Measurements from ENCODE around the gene SEMA5A.

The SEMA5A gene

DNA sequence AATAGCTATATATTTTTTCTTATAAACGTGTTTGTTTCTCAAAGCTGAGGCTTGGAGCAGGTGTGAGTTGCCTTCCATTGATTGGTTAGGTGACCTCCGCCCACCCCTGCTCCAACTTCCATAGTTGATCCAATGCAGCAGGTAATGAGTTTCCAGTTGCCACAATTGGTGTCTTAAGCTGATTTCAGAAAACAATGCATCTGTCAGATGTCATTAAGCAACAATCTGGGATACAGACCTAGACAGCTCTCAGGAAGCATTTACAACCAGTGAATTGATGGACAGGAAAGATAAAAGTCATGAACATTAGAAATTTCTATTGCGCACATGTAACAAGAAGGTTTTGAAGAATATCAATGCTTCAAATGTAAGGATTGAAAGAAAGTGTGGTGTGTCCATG, 510.5 kb downstream of the SEMA5A start:
- TF ChIP-seq, protein P1, sequence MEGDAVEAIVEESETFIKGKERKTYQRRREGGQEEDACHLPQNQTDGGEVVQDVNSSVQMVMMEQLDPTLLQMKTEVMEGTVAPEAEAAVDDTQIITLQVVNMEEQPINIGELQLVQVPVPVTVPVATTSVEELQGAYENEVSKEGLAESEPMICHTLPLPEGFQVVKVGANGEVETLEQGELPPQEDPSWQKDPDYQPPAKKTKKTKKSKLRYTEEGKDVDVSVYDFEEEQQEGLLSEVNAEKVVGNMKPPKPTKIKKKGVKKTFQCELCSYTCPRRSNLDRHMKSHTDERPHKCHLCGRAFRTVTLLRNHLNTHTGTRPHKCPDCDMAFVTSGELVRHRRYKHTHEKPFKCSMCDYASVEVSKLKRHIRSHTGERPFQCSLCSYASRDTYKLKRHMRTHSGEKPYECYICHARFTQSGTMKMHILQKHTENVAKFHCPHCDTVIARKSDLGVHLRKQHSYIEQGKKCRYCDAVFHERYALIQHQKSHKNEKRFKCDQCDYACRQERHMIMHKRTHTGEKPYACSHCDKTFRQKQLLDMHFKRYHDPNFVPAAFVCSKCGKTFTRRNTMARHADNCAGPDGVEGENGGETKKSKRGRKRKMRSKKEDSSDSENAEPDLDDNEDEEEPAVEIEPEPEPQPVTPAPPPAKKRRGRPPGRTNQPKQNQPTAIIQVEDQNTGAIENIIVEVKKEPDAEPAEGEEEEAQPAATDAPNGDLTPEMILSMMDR (conservative IDR thresholded peaks at IDR 0.05; ENCODE audit: control insufficient read depth, insufficient read depth, low read depth, low read length), result no peak
- H3K4me3 ChIP-seq (ENCODE audit: control insufficient read depth, low read depth, low read length), result no peak overlapping the region
- no peak for DNase-seq (ENCODE audit: low read depth)

DNA sequence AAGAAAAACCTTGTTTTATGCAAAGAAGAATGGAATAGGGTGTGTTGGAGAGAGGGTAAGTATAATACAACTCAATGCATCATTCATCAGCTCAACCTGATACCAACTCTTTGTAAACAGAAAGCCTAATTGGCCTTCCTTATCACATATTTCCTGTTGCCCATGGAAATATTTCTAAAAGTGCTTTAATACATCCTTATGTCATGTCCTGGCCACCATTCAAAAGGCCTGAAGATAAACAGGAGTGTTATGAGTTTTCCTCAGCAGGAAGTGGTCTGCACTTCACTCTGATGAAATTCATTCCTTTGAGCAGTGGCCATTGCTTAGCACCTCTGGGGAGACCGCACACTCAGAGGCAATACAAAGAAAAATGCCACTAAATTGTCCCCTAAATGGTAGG, 511.2 kb downstream of the SEMA5A start:
- TF ChIP-seq, protein P1 (conservative IDR thresholded peaks at IDR 0.05; ENCODE audit: control insufficient read depth, insufficient read depth, low read depth, low read length), result no peak
- no peak overlapping the region for H3K4me3 ChIP-seq (ENCODE audit: control insufficient read depth, low read depth, low read length)
- peak; percentile 50 for DNase-seq (ENCODE audit: low read depth)

DNA sequence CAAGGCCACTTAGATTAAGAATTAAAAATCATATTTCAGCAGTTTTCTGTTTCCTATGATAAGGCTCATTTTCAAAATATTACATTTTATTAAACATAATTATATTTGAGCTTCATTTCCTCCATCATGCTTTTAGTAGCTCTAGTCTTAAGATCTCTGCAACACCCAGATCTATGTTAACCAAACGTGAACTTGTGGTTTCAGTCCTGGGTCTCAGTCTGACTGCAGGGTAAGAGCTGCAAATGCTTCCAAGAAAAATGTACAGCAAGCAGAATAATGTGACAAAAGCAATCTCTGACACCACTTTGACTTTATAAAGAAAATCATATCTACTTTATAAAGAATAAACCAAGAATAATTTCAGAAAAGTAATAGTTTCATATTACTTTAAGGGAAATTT, 512.4 kb downstream of the SEMA5A start:
- TF ChIP-seq, protein P1 (conservative IDR thresholded peaks at IDR 0.05; ENCODE audit: control insufficient read depth, insufficient read depth, low read depth, low read length), result no peak
- no peak for DNase-seq (ENCODE audit: low read depth)
- no peak overlapping the region for H3K4me3 ChIP-seq (ENCODE audit: control insufficient read depth, low read depth, low read length)

DNA sequence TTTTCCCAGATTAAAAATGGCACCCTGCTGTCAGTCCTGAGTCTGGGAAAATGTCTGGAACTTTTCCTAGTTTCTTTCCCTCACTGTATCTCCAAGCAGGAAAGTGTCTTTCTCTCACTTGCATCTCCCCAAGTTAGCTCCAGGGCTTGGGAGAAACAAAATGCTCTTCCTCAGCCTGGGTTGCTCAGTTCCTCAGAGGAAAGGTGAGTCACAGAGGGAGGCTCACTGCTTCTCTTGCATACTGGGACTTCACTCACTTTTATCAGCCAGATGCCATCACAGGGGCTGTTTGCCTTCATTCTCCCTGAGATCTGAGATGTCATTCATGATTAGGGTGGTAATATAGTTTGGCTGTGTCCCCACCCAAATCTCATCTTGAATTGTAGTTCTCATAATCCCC, 519.9 kb downstream of the SEMA5A start:
- DNase-seq (ENCODE audit: low read depth), result no peak
- TF ChIP-seq, protein P1 (conservative IDR thresholded peaks at IDR 0.05; ENCODE audit: control insufficient read depth, insufficient read depth, low read depth, low read length), result no peak
- no peak overlapping the region for H3K4me3 ChIP-seq (ENCODE audit: control insufficient read depth, low read depth, low read length)

DNA sequence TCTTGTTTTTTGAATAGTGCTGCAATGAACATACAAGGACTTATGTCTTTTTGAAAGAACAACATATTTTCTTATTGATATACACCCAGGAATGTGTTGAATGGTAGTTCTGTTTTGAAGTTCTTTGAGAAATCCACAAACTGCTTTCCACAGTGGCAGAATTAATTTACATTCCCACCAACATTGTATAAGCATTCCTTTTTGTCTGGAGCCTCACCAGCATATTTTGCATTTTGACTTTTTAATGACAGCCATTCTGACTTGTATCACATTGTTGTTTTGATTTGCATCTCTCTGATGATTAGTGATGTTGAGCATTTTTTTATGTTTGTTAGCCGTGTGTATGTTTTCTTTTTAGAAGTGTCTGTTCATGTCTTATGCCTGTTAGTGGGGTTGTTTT, 524.9 kb downstream of the SEMA5A start:
- no peak for DNase-seq (ENCODE audit: low read depth)
- TF ChIP-seq, protein P1 (conservative IDR thresholded peaks at IDR 0.05; ENCODE audit: control insufficient read depth, insufficient read depth, low read depth, low read length), result no peak
- H3K4me3 ChIP-seq (ENCODE audit: control insufficient read depth, low read depth, low read length), result no peak overlapping the region

DNA sequence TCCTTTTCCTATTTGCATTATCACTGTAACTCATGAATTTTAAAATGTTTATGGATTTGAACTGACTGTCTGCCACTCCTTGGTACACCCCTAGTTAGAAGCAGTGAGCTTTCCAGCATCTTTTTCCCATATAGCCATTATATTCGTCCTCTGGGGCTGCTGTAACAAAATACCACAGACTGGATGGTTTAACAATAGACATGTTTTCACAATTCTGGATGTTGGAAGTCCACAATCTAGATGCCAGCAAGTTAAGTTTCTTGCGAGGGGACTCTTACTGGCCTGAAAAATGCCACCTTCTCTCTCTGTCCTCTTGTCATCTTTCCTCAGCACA, 530.0 kb downstream of the SEMA5A start:
- TF ChIP-seq, protein P1 (conservative IDR thresholded peaks at IDR 0.05; ENCODE audit: control insufficient read depth, insufficient read depth, low read depth, low read length), result no peak
- H3K4me3 ChIP-seq (ENCODE audit: control insufficient read depth, low read depth, low read length), result no peak overlapping the region
- no peak for DNase-seq (ENCODE audit: low read depth)

DNA sequence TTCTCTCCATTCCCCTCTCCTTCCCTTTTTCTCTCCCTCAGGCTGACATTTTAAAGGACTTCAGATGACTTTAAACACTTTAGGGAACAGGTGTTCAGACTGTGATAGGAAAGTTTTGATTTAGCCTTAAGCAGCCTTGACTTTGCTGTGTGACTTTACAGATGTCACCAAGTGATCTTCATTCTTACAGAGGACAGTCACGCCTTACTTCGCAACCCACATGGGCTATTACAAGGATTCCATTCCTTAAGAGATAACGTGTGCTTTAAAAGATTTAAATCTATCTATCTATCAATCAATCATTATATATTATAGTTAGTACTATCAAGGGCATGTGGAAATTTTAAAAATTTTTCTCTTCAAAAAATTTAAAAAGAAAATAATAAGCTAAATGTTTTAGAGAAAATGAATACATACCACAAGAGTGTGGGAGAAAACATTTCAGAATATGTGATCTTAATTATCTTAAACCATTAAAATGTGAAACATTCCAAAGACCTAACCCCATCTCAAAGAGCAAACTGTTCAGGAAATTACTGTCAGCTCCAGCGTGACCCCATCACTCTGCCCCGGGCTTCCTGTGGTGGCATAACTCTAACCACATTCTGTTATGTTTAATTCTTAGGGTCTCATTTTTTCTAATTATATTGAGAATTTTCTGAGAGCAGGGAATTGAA, 530.5 kb downstream of the SEMA5A start:
- peak; percentile 14 for DNase-seq (ENCODE audit: low read depth)
- H3K4me3 ChIP-seq (ENCODE audit: control insufficient read depth, low read depth, low read length), result no peak overlapping the region
- TF ChIP-seq, protein P1 (conservative IDR thresholded peaks at IDR 0.05; ENCODE audit: control insufficient read depth, insufficient read depth, low read depth, low read length), result no peak

Data from fibroblast of mammary gland (primary cell).